K562 (cell line): ENCODE data around the gene CCSER1. TPM values are rescaled to one million over a fixed set of nuclear protein-coding genes. Genes with fewer than 3 reads are reported as not detected.

ENCODE experiments used
- ATAC-seq: fragments of 200-7000 bp; cut with Tn5 transposase; 3 replicates; pipeline ENCODE4 v1.9.1; 2020; ENCODE audit warnings: moderate library complexity
- BruUV-seq: library from RNA; stranded (reverse); fragments of 400-500 nt; replicated peaks from 2 replicates; lab custom pipeline; 2021; lab: Mats Ljungman, UMichigan
- CTCF ChIA-PET: fragments of 300-600 bp; formaldehyde crosslinking; extraction: SDS; loops from one replicate; lab custom pipeline; 2021; ENCODE audit warnings: low intra/inter-chr PET ratio; lab: Yijun Ruan, JAX
- POLR2A ChIA-PET: fragments of 300-600, 350-650 bp; sonication (Branson Sonifier 250); formaldehyde crosslinking; extraction: SDS; loops from one replicate; lab custom pipeline; 2021; ENCODE audit warnings: antibody characterized with exemption, inconsistent platforms; lab: Yijun Ruan, JAX
- DNase-seq, 4 experiments: peaks; one replicate each; pipeline versions ENCODE4 v3.0.0 to v3.0.0-alpha.2; 2011 to 2018; ENCODE audit warnings: low spot score in 3 of 4, mixed read lengths in 3 of 4; ENCODE audit errors: extremely low read depth in 1 of 4
- FAIRE-seq: peaks from 2 replicates; lab custom pipeline; 2011; peaks lifted over from hg19 to GRCh38; lab: Jason Lieb, UNC
- H2AFZ ChIP-seq: 2 replicates; pipeline ENCODE4 v1.6.0; 2011; ENCODE audit warnings: low read depth, low read length, control low read depth, inconsistent platforms
- H3K27ac ChIP-seq: fragments of 200-600 bp; 3 replicates; pipeline ENCODE4 v1.8.0; 2011; ENCODE audit warnings: low read depth, mild to moderate bottlenecking, control low read depth, inconsistent platforms, low read length, moderate library complexity, mixed read lengths; ENCODE audit errors: extremely low read depth
- H3K27me3 ChIP-seq, 2 experiments: fragments of 300-600 bp in 1 of 2; 2 replicates in 1 of 2; 3 replicates in 1 of 2; pipeline versions ENCODE4 v1.6.0 to v1.8.0; 2011; ENCODE audit warnings: inconsistent platforms in 2 of 2, low read length in 2 of 2, mild to moderate bottlenecking in 1 of 2, mixed read lengths in 1 of 2, moderate library complexity in 1 of 2; ENCODE audit not compliant: control insufficient read depth in 2 of 2, insufficient read depth in 2 of 2
- H3K36me3 ChIP-seq: fragments of 300-600 bp; 3 replicates; pipeline ENCODE4 v1.8.0; 2011; ENCODE audit warnings: mild to moderate bottlenecking, low read length, inconsistent platforms; ENCODE audit not compliant: control insufficient read depth, insufficient read depth
- H3K4me1 ChIP-seq, 2 experiments: fragments of 200-600 bp in 1 of 2; replicated peaks in 1 of 2; 2 replicates in 1 of 2; 3 replicates in 1 of 2; pipeline versions ENCODE4 v1.5.1 to v1.8.0; 2011; ENCODE audit warnings: inconsistent platforms in 2 of 2, low read length in 2 of 2, mild to moderate bottlenecking in 1 of 2, mixed read lengths in 1 of 2, moderate library complexity in 1 of 2; ENCODE audit not compliant: control insufficient read depth in 2 of 2, insufficient read depth in 2 of 2
- H3K4me2 ChIP-seq: 2 replicates; pipeline ENCODE4 v1.6.1; 2011; ENCODE audit warnings: low read length, control low read depth, inconsistent platforms, mixed read lengths; ENCODE audit not compliant: insufficient read depth
- H3K4me3 ChIP-seq: fragments of 200-600 bp; sonication (generic), shearing (Covaris generic); 2 replicates; pipeline ENCODE4 v1.5.1; 2016; ENCODE audit warnings: control low read depth, inconsistent platforms
- H3K79me2 ChIP-seq: fragments of 200-600 bp; 3 replicates; pipeline ENCODE4 v1.8.0; 2011; ENCODE audit warnings: low read length, inconsistent platforms; ENCODE audit not compliant: control insufficient read depth, insufficient read depth
- H3K9ac ChIP-seq, 2 experiments: 2 replicates each; pipeline versions ENCODE4 v1.6.0 to v1.6.1; 2011; ENCODE audit warnings: low read depth in 2 of 2, low read length in 2 of 2, control low read depth in 1 of 2, inconsistent platforms in 1 of 2, mild to moderate bottlenecking in 1 of 2, mixed read lengths in 1 of 2; ENCODE audit not compliant: insufficient read depth in 1 of 2
- H3K9me1 ChIP-seq: one replicate; pipeline ENCODE4 v1.6.0; 2011; ENCODE audit warnings: inconsistent platforms, mild to moderate bottlenecking, low read length, moderate library complexity; ENCODE audit not compliant: control insufficient read depth, insufficient read depth
- H3K9me3 ChIP-seq: replicated peaks from 2 replicates; pipeline ENCODE4 v1.5.1; 2011; ENCODE audit warnings: low read depth, low read length, inconsistent platforms; ENCODE audit not compliant: control insufficient read depth, insufficient read depth
- H4K20me1 ChIP-seq: replicated peaks from 2 replicates; pipeline ENCODE4 v1.6.1; 2011; ENCODE audit warnings: low read length, inconsistent platforms, mixed read lengths; ENCODE audit not compliant: control insufficient read depth, insufficient read depth
- ARID4B ChIP-seq: sonication (generic); formaldehyde crosslinking; IDR thresholded peaks from 2 replicates; pipeline ENCODE4 v1.8.0; 2022; ENCODE audit warnings: mild to moderate bottlenecking, missing genetic modification reagents
- BACH1 ChIP-seq: fragments of 200-800 bp; sonication (Bioruptor generic); IDR thresholded peaks from 2 replicates; pipeline ENCODE4 v1.6.1; 2016; ENCODE audit warnings: missing genetic modification characterization, missing compliant biosample characterization
- MAFG ChIP-seq: fragments of 450-650 bp; conservative IDR thresholded peaks from 2 replicates; pipeline ENCODE4 v1.6.1; 2016; ENCODE audit warnings: missing genetic modification characterization, missing compliant biosample characterization
- NR3C1 ChIP-seq: sonication (generic); formaldehyde crosslinking; IDR thresholded peaks from 2 replicates; pipeline ENCODE4 v1.8.1; 2022; ENCODE audit warnings: missing genetic modification reagents
- PRPF4 ChIP-seq: fragments of 200-400 bp; formaldehyde crosslinking; IDR thresholded peaks from one replicate; pipeline ENCODE4 v1.6.1; 2017; ENCODE audit warnings: low read length, low read depth, mild to moderate bottlenecking; ENCODE audit not compliant: insufficient read depth, poor library complexity, severe bottlenecking
- TARDBP ChIP-seq: fragments of 450-650 bp; IDR thresholded peaks from 2 replicates; pipeline ENCODE4 v1.6.1; 2016
- ZBED1 ChIP-seq: IDR thresholded peaks from 2 replicates; pipeline ENCODE4 v1.6.1; 2014
- ZFPM2 ChIP-seq: fragments of 250-450 bp; sonication (Bioruptor Pico); IDR thresholded peaks from 2 replicates; pipeline ENCODE4 v1.5.1; 2022; ENCODE audit warnings: mild to moderate bottlenecking
- ZNF274 ChIP-seq: IDR thresholded peaks from 2 replicates; pipeline ENCODE4 v1.6.1; 2011; ENCODE audit warnings: low read depth, mild to moderate bottlenecking, low read length, moderate library complexity, borderline replicate concordance
- WGBS: fragments of 100-300 bp; shearing (Covaris generic); methylation state at CpG from one replicate; pipeline ENCODE4 v1.1.6; 2016; ENCODE audit warnings: low coverage, mixed read lengths; ENCODE audit not compliant: insufficient coverage; ENCODE audit errors: missing lambda C conversion rate; 5-methylcytosine and 5-hydroxymethylcytosine counted together
- in situ Hi-C: fragments of 300-500 bp; cut with MboI; formaldehyde crosslinking; loops from 4 replicates; pipeline ENCODE4 v1.15.0; 2018; ENCODE audit warnings: inconsistent platforms, mixed read lengths
- intact Hi-C: fragments of 100-400 bp; cut with micrococcal nuclease; formaldehyde crosslinking; loops from 2 replicates; pipeline ENCODE4 v1.14.2; 2022
- polyA plus RNA-seq, 8 experiments: library from polyadenylated mRNA; depleted of rRNA in 4 of 8; stranded (reverse) in 5 of 8; unstranded in 3 of 8; fragments of >200 nt; fragmentation: Nextera tagmentation in 2 of 8; fragmentation: Illumina TruSeq in 1 of 8; extraction: Ambion mirVana in 2 of 8; extraction: Trizol in 1 of 8; gene quantifications; 2 replicates each; pipeline versions ENCODE4 v1.2.1 to v1.2.3, GENCODE V29; 2011 to 2014; ENCODE audit warnings: inconsistent platforms in 1 of 8, missing spikeins in 1 of 8
- total RNA-seq, 7 experiments: library from RNA; depleted of rRNA in 6 of 7; stranded (reverse); fragments of >200 nt in 6 of 7; fragmentation: Illumina TruSeq in 2 of 7; extraction: Trizol in 2 of 7; gene quantifications; 2 replicates each; pipeline versions ENCODE4 v1.2.1 to v1.2.3, GENCODE V29; 2011 to 2021; ENCODE audit warnings: low replicate concordance in 1 of 7
- TF ChIP-seq, protein P1 (sequence below): sonication (generic); formaldehyde crosslinking; IDR thresholded peaks from 2 replicates; pipeline ENCODE4 v1.8.0; 2022; ENCODE audit warnings: missing genetic modification reagents, mild to moderate bottlenecking, borderline replicate concordance
- TF ChIP-seq, protein P2 (sequence below): fragments of 250-450 bp; sonication (Bioruptor Pico); IDR thresholded peaks from 2 replicates; pipeline ENCODE4 v1.5.0; 2021

Gene CCSER1
- total and polyA plus RNA-seq, 9 of the 15 experiments (the other 6 are each of a cell fraction or from before 2014, with no cell fraction given) = not detected

DNA sequence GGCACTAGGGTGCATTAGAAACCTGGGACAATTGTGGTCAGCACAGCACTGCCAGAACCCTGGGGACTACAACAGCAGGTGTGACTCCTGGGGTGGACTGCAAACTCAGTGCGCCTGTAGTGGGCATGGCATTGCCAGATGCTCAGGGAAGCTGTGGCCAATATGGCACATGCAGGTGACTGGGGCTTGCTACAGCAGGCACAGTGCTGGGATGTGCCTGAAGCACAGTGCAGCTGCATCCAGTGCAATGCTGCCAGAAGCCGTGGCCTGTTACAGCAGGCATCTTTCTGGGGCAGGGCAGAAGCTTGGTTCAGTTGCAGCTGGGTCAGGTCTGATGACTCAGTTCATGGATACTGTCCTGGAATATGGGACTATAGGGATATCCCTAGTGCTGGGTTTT is 445.8 kb downstream of the CCSER1 start (continued):
- TF ChIP-seq, protein P1, sequence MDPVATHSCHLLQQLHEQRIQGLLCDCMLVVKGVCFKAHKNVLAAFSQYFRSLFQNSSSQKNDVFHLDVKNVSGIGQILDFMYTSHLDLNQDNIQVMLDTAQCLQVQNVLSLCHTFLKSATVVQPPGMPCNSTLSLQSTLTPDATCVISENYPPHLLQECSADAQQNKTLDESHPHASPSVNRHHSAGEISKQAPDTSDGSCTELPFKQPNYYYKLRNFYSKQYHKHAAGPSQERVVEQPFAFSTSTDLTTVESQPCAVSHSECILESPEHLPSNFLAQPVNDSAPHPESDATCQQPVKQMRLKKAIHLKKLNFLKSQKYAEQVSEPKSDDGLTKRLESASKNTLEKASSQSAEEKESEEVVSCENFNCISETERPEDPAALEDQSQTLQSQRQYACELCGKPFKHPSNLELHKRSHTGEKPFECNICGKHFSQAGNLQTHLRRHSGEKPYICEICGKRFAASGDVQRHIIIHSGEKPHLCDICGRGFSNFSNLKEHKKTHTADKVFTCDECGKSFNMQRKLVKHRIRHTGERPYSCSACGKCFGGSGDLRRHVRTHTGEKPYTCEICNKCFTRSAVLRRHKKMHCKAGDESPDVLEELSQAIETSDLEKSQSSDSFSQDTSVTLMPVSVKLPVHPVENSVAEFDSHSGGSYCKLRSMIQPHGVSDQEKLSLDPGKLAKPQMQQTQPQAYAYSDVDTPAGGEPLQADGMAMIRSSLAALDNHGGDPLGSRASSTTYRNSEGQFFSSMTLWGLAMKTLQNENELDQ (CRISPR knock-in tag) = no peak
- no peak for TF ChIP-seq ARID4B (CRISPR knock-in tag)
- no peak for TF ChIP-seq TARDBP

DNA sequence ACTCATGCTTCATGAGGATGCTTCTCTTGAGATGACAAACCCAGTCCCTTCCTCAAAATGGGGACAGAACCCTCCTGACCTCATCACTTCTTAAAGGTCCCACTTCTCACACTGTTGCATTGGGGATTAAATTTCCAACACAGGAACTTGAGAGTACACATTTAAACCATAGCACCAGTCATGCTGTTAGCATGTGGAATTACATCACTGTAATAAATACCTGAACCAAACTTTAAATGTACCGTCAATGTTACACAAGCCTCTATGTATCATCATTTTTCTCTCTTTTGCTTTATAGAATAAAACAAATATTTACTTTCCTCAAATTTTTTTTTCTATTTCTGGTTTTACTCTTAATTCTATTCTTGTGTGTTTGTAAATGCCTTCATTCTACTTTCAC is 448.2 kb downstream of the CCSER1 start:
- Histone ChIP-seq H3K4me2 (no peak overlapping the region), H3K4me3 (no peak overlapping the region), H2AFZ (no peak overlapping the region), H3K9me1 (no peaks in the 10 kb centered on the region), H3K9me3 (no peaks in the 10 kb centered on the region; the same call in none of the 2 replicates), H3K79me2 (no peaks in the 10 kb centered on the region), H4K20me1 (no peaks in the 10 kb centered on the region), H3K4me1 (no peaks in the 10 kb centered on the region), H3K27ac (no peak overlapping the region), H3K9ac (no peak overlapping the region), H3K36me3 (no peaks in the 10 kb centered on the region), H3K27me3 (no peaks in the 10 kb centered on the region)
- intact Hi-C loops = no loop called here
- ATAC-seq (no peak), FAIRE-seq (no peak), DNase-seq (no peak)
- in situ Hi-C loops = no loop called here
- 0% methylated on average over 1 of the region's 1 CpG for WGBS
- no TSS peak for BruUV-seq
- ChIA-PET POLR2A (no interaction called here), CTCF (no interaction called here)
- TF ChIP-seq MAFG (no peak), NR3C1 (CRISPR knock-in tag) (no peak), BACH1 (tag) (no peak), ZNF274 (no peak), PRPF4 (no peak), ZBED1 (no peak), ZFPM2 (CRISPR knock-in tag) (no peak)
- TF ChIP-seq, protein P2, sequence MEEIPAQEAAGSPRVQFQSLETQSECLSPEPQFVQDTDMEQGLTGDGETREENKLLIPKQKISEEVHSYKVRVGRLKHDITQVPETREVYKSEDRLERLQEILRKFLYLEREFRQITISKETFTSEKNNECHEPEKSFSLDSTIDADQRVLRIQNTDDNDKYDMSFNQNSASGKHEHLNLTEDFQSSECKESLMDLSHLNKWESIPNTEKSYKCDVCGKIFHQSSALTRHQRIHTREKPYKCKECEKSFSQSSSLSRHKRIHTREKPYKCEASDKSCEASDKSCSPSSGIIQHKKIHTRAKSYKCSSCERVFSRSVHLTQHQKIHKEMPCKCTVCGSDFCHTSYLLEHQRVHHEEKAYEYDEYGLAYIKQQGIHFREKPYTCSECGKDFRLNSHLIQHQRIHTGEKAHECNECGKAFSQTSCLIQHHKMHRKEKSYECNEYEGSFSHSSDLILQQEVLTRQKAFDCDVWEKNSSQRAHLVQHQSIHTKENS (CRISPR knock-in tag) = no peak
